Activated CD4-positive, alpha-beta T cell treated with anti-CD3 and anti-CD28 coated beads, Interleukin-2, amount 10 ng/mL, durations not matched to agents 24 days and 14 days (primary cell): ENCODE measurements around the gene FAM163A. TPM values are rescaled to one million over a fixed set of nuclear protein-coding genes. Genes with fewer than 3 reads are reported as not detected.

ENCODE experiments used
- DNase-seq: peaks from one replicate; pipeline ENCODE4 v3.0.0; 2022
- H3K27ac Mint-ChIP-seq: one replicate; pipeline ENCODE4 v1.8.0; 2022; ENCODE audit warnings: mild to moderate bottlenecking, mixed read lengths
- H3K27me3 Mint-ChIP-seq: one replicate; pipeline ENCODE4 v1.8.0; 2022; ENCODE audit warnings: mixed read lengths
- H3K36me3 Mint-ChIP-seq: one replicate; pipeline ENCODE4 v1.8.0; 2022; ENCODE audit warnings: low read depth, mild to moderate bottlenecking, mixed read lengths
- H3K4me1 Mint-ChIP-seq: one replicate; pipeline ENCODE4 v1.8.0; 2021; ENCODE audit warnings: mixed read lengths
- H3K4me3 Mint-ChIP-seq: one replicate; pipeline ENCODE4 v1.8.0; 2022; ENCODE audit warnings: mild to moderate bottlenecking, moderate library complexity, mixed read lengths
- H3K9me3 Mint-ChIP-seq: one replicate; pipeline ENCODE4 v1.8.0; 2021; ENCODE audit warnings: mixed read lengths
- intact Hi-C: fragments of 100-400 bp; cut with micrococcal nuclease; formaldehyde crosslinking; loops from one replicate; pipeline ENCODE4 v1.15.1; 2023
- total RNA-seq: library from RNA; stranded (reverse); gene quantifications from 2 replicates; pipeline ENCODE4 v1.2.3, GENCODE V29; 2022

FAM163A gene
- total RNA-seq, 1 donor from 2014 or later = not detected

- H3K4me1 Mint-ChIP-seq = peaks cover 9% of the 10 kb centered on the region
- H3K27me3 Mint-ChIP-seq = peaks cover 69% of the 10 kb centered on the region
- H3K27ac Mint-ChIP-seq = no peak overlapping the region
- intact Hi-C loops = loop anchor here (5.0 kb wide), 1 partner anchor 490 kb away; the partner anchor contains the start of gene LHX4
- peak overlapping the region; percentile 69 for H3K4me3 Mint-ChIP-seq
- H3K36me3 Mint-ChIP-seq = no peaks in the 10 kb centered on the region
- DNase-seq = no peak
- H3K9me3 Mint-ChIP-seq = no peaks in the 10 kb centered on the region
These were observed 800 bp upstream of the FAM163A start for GRCh38 chr1:179742291-179742690.

DNA sequence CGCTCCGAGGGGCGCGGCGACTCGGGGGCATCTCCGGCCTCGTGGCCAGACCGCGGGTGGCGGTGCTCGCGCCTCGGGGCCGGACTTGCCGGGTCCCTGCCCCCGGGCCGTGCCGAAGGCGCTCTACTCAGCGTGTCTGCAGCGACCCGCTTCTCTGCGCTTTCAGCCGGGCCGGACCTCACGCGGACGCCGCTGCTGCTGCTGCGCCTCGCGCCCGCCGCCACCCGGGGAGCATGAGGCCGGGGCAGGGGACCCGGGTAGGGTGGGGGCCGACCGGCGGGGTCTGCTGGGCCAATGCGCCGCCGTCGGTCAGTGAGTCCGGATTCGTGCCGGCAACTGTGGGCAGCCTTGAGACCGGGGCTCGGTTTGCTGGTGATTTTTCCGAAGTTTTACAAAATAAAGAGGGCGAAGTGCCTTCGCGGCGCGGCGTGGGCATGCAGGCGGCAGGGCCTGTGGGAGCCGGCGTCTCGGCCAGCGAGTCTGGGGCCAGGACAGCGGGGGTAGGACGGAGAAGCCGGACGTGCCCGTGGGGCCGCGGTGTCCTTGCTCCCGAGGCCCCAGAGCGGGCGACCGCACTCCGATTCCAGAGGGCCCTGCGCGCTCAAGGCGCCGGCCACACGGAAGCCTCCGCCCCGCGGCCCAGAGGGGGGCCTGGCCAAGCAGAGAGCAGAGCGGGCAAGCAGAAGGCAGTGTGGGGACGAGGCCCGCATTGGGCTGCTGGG lies 749 bp downstream of the FAM163A start:
- Mint-ChIP-seq H3K27me3 (peaks cover 74% of the 10 kb centered on the region), H3K4me3 (peak overlapping the region; percentile 37), H3K4me1 (peaks cover 9% of the 10 kb centered on the region), H3K27ac (no peak overlapping the region), H3K36me3 (no peaks in the 10 kb centered on the region), H3K9me3 (no peaks in the 10 kb centered on the region)
- DNase-seq = no peak
- intact Hi-C loops = loop anchor here (1.0 to 5.0 kb wide), 2 partner anchors 38 to 488 kb away; partner anchors contain the start of gene LHX4

- Mint-ChIP-seq H3K27me3 (peaks cover 73% of the 10 kb centered on the region), H3K27ac (no peak overlapping the region), H3K4me1 (peaks cover 9% of the 10 kb centered on the region), H3K4me3 (no peak overlapping the region), H3K36me3 (no peaks in the 10 kb centered on the region), H3K9me3 (no peaks in the 10 kb centered on the region)
- intact Hi-C loops = loop anchor here (5.0 kb wide), 1 partner anchor 488 kb away; the partner anchor contains the start of gene LHX4
- DNase-seq = no peak
These were observed 1.5 kb downstream of the FAM163A start for GRCh38 chr1:179744401-179745130.

- H3K36me3 Mint-ChIP-seq = no peaks in the 10 kb centered on the region
- peaks cover 74% of the 10 kb centered on the region for H3K27me3 Mint-ChIP-seq
- no peak overlapping the region for H3K27ac Mint-ChIP-seq
- no peaks in the 10 kb centered on the region for H3K9me3 Mint-ChIP-seq
- no peak for DNase-seq
- peaks cover 9% of the 10 kb centered on the region for H3K4me1 Mint-ChIP-seq
- no peak overlapping the region for H3K4me3 Mint-ChIP-seq
- intact Hi-C loops = no loop called here
These were observed 2.1 kb downstream of the FAM163A start for GRCh38 chr1:179745131-179745611.

DNA sequence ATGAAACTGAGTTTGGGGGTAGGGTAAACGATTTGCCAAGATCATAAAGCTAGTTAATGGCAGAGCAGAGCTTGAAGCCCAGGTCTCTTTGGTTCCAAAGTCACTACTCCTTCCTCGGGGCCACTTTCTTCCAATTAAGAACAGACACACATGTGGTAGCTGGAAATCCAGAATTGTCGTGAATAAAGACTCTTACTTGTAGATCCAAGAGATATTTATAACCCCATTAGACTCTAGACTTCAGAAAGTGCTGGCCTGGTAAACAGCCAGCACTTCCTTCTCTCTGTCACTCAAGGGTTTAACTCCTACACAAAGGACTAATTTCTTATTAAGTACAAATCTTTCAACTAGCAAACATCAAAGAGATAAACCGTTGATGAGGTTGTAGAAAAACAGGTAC lies 2.7 kb downstream of the FAM163A start:
- intact Hi-C loops = no loop called here
- Mint-ChIP-seq H3K4me3 (no peak overlapping the region), H3K27me3 (peaks cover 71% of the 10 kb centered on the region), H3K9me3 (no peaks in the 10 kb centered on the region), H3K4me1 (peaks cover 9% of the 10 kb centered on the region), H3K36me3 (no peaks in the 10 kb centered on the region), H3K27ac (no peak overlapping the region)
- no peak for DNase-seq

GRCh38 chr1:179747611-179748010 lies 4.5 kb downstream of the FAM163A start:
- Mint-ChIP-seq H3K36me3 (no peaks in the 10 kb centered on the region), H3K4me1 (peaks cover 4% of the 10 kb centered on the region), H3K27me3 (peaks cover 62% of the 10 kb centered on the region), H3K9me3 (peaks cover 5% of the 10 kb centered on the region), H3K27ac (no peak overlapping the region), H3K4me3 (no peak overlapping the region)
- no peak for DNase-seq
- intact Hi-C loops = no loop called here

DNA sequence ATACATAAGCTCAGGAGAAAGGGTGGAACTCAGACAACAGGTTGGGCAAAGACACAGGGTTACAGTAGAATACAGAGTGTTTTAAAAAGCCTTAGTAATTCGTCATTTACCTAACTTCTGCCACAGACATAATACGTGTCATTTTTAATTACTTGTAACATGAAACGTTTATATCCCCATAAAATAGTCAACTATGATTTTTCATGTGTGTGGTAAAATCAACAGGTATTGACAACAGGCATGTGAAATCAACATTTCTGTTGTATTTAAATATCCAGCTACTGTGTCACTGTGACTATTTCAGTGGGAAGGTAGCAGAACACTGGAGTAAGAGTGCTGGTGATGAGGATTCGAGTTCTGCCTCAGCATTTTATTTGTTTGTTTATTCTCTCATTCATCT lies 5.7 kb downstream of the FAM163A start:
- H3K27me3 Mint-ChIP-seq = peaks cover 63% of the 10 kb centered on the region

GRCh38 chr1:179750630-179751029 lies 7.5 kb downstream of the FAM163A start:
- Mint-ChIP-seq H3K4me3 (no peak overlapping the region), H3K27ac (no peak overlapping the region), H3K27me3 (peaks cover 47% of the 10 kb centered on the region), H3K36me3 (no peaks in the 10 kb centered on the region), H3K9me3 (peaks cover 5% of the 10 kb centered on the region), H3K4me1 (no peaks in the 10 kb centered on the region)
- DNase-seq = no peak
- intact Hi-C loops = no loop called here

More for the DNA sequence above, 5.7 kb downstream of the FAM163A start:
- H3K4me3 Mint-ChIP-seq = no peak overlapping the region
- intact Hi-C loops = no loop called here
- no peaks in the 10 kb centered on the region for H3K36me3 Mint-ChIP-seq
- peaks cover 5% of the 10 kb centered on the region for H3K9me3 Mint-ChIP-seq
- H3K27ac Mint-ChIP-seq = no peak overlapping the region
- no peak for DNase-seq
- no peaks in the 10 kb centered on the region for H3K4me1 Mint-ChIP-seq

GRCh38 chr1:179753061-179753460 lies 10.0 kb downstream of the FAM163A start:
- intact Hi-C loops = no loop called here
- Mint-ChIP-seq H3K27ac (no peak overlapping the region), H3K9me3 (peaks cover 5% of the 10 kb centered on the region), H3K27me3 (peaks cover 28% of the 10 kb centered on the region), H3K4me3 (no peak overlapping the region), H3K36me3 (no peaks in the 10 kb centered on the region), H3K4me1 (no peaks in the 10 kb centered on the region)
- no peak for DNase-seq

DNA sequence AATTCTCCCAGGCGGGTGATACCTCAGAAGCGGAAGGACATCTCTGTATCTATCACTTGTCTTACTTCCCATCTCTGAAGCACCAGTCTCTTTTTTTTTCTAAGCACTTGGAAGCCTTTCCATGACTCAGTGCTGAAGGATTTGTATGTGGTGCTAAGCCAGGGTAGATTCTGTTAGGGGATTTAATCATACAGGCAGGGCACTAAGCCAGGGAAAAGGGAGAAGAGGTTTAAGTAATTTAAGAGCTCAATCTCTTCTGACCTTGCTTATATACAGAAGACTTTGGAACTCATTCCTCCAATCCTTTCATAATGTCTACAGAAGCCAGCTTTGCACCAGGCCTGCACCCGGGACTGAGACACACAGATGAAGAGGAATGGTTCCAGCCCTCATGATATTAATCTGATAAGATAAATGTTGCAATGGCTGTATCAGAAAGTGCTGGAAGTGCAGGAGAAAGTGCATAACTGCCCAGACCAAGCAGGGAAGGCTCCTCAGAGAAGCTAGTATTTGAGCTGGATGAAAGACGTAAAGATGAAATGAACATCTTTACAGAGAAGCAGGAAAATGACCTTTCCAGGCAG lies 11.0 kb downstream of the FAM163A start:
- Mint-ChIP-seq H3K4me3 (no peak overlapping the region), H3K36me3 (no peaks in the 10 kb centered on the region), H3K27me3 (peaks cover 25% of the 10 kb centered on the region), H3K9me3 (peaks cover 5% of the 10 kb centered on the region), H3K4me1 (no peaks in the 10 kb centered on the region), H3K27ac (no peak overlapping the region)
- intact Hi-C loops = no loop called here
- DNase-seq = no peak

DNA sequence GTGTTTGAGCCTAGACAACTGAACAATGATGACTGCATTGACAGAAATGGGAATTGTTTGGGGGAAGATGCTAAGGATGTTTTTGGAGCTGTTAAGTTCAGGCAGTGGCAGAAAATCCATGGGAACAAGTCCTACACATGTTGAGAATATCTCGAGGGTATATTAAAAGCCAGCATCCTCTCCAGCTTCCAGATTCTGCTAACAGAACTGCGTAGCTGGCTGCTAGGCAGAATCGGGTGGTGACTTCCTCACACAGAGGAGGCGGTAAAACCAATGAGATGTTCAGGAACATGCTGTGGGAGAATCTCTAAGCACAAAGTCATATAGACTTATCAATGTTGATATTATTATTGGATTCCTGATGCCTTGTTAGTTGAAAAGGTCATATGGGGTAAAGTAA lies 14.8 kb downstream of the FAM163A start:
- no peak overlapping the region for H3K4me3 Mint-ChIP-seq
- H3K9me3 Mint-ChIP-seq = no peaks in the 10 kb centered on the region
- H3K27ac Mint-ChIP-seq = no peak overlapping the region
- no peaks in the 10 kb centered on the region for H3K4me1 Mint-ChIP-seq
- no peak for DNase-seq
- no peaks in the 10 kb centered on the region for H3K36me3 Mint-ChIP-seq
- intact Hi-C loops = no loop called here
- peaks cover 18% of the 10 kb centered on the region for H3K27me3 Mint-ChIP-seq

DNA sequence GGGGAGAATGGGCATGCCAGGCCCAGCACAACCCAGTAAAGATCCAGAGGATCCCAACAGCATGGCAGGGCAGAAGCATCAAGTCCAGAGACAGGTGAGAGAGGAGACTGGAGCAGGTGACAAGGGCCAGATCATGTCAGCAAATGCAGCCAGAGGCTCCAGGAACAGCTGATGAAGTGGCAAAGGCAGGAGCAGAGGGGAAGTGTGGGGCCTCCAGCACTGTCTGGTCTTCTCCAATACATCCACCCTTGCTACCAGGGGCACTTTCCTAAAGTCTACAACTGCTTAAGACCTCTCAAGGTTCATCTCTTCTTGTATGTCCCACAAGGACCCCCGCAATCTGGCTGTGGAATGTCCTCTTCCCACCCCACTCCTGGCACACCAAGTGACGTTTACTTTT lies 17.4 kb downstream of the FAM163A start:
- Mint-ChIP-seq H3K36me3 (no peaks in the 10 kb centered on the region), H3K4me3 (no peak overlapping the region), H3K27me3 (peaks cover 15% of the 10 kb centered on the region), H3K4me1 (no peaks in the 10 kb centered on the region), H3K9me3 (no peaks in the 10 kb centered on the region), H3K27ac (no peak overlapping the region)
- no peak for DNase-seq
- intact Hi-C loops = no loop called here

DNA sequence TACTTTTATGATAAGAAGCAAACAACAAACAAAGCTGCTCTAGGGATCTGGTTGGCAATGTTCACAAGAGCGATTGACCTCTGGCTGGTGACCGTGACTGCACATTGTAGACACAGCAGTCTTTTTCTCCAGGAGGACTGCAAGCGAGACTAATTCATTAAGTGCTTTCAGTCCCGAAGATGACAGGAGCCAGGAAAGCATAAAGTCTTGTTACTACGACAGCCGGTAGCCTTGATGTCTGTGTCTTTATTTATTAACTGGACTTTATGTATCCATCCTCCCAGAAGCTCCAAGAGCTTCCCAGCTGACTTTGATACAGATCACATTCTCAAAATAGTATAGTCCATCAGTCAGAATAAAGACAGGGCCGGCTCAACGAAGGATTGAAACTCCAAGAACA lies 18.2 kb downstream of the FAM163A start:
- no peak for DNase-seq
- intact Hi-C loops = no loop called here
- no peaks in the 10 kb centered on the region for H3K4me1 Mint-ChIP-seq
- H3K27me3 Mint-ChIP-seq = peaks cover 15% of the 10 kb centered on the region
- no peak overlapping the region for H3K27ac Mint-ChIP-seq
- no peaks in the 10 kb centered on the region for H3K36me3 Mint-ChIP-seq
- no peak overlapping the region for H3K4me3 Mint-ChIP-seq
- no peaks in the 10 kb centered on the region for H3K9me3 Mint-ChIP-seq
